HepG2 (cell line): ENCODE data around the gene METTL26. TPM values are rescaled to one million over a fixed set of nuclear protein-coding genes. Genes with fewer than 3 reads are reported as not detected.

Experiments
- AGO1 ChIP-seq: fragments of 200-400 bp; formaldehyde crosslinking; IDR thresholded peaks from 2 replicates; pipeline ENCODE4 v1.6.1; 2017; ENCODE audit warnings: mild to moderate bottlenecking, low read depth, low read length, moderate library complexity; ENCODE audit not compliant: poor library complexity, severe bottlenecking
- AKNA ChIP-seq: sonication (generic); formaldehyde crosslinking; IDR thresholded peaks from 2 replicates; pipeline ENCODE4 v1.4.0; 2020; ENCODE audit warnings: missing genetic modification reagents, borderline replicate concordance
- ARNT ChIP-seq: fragments of 450-650 bp; IDR thresholded peaks from 2 replicates; pipeline ENCODE4 v1.6.1; 2017
- DNMT3B ChIP-seq: conservative IDR thresholded peaks from 2 replicates; pipeline ENCODE4 v1.6.1; 2016; ENCODE audit warnings: missing biosample characterization, control low read depth
- HDAC6 ChIP-seq: fragments of 200-600 bp; sonication (generic); IDR thresholded peaks from 2 replicates; pipeline ENCODE4 v1.7.0; 2017; ENCODE audit warnings: mild to moderate bottlenecking, antibody characterized with exemption, low read length, low read depth
- HMGA1 ChIP-seq: sonication (generic); formaldehyde crosslinking; conservative IDR thresholded peaks from 2 replicates; pipeline ENCODE4 v1.4.0; 2020; ENCODE audit warnings: missing genetic modification reagents
- JUND ChIP-seq: sonication (generic); formaldehyde crosslinking; IDR thresholded peaks from 2 replicates; pipeline ENCODE4 v1.8.0; 2022; ENCODE audit warnings: mild to moderate bottlenecking, missing genetic modification reagents
- MXD4 ChIP-seq: IDR thresholded peaks from 2 replicates; pipeline ENCODE4 v1.6.1; 2016; ENCODE audit warnings: mild to moderate bottlenecking, missing biosample characterization, missing genetic modification reagents
- NR2F6 ChIP-seq, 2 experiments: IDR thresholded peaks; 2 replicates each; pipeline ENCODE4 v1.6.1; 2016; ENCODE audit warnings: antibody characterized with exemption in 1 of 2, mild to moderate bottlenecking in 1 of 2
- POLR2G ChIP-seq: fragments of 200-400 bp; formaldehyde crosslinking; IDR thresholded peaks from 2 replicates; pipeline ENCODE4 v1.6.1; 2018; ENCODE audit warnings: mild to moderate bottlenecking, low read depth, low read length, moderate library complexity
- RFXAP ChIP-seq: sonication (generic); formaldehyde crosslinking; IDR thresholded peaks from 2 replicates; pipeline ENCODE4 v1.4.0; 2020; ENCODE audit warnings: missing genetic modification reagents, borderline replicate concordance
- SAFB2 ChIP-seq: sonication (generic); formaldehyde crosslinking; IDR thresholded peaks from 2 replicates; pipeline ENCODE4 v1.5.1; 2020; ENCODE audit warnings: missing genetic modification reagents, low read depth, mild to moderate bottlenecking, borderline replicate concordance
- SIN3A ChIP-seq: IDR thresholded peaks from 2 replicates; pipeline ENCODE4 v1.6.1; 2011; ENCODE audit warnings: low read depth, mild to moderate bottlenecking, control low read depth, low read length, borderline replicate concordance
- ZFY ChIP-seq: sonication (generic); formaldehyde crosslinking; IDR thresholded peaks from 2 replicates; pipeline ENCODE4 v1.4.0; 2020; ENCODE audit warnings: missing genetic modification reagents
- ZMYM4 ChIP-seq: sonication (generic); formaldehyde crosslinking; IDR thresholded peaks from 2 replicates; pipeline ENCODE4 v1.8.1; 2023; ENCODE audit warnings: mild to moderate bottlenecking, missing genetic modification reagents
- ZNF703 ChIP-seq: sonication (generic); formaldehyde crosslinking; IDR thresholded peaks from 2 replicates; pipeline ENCODE4 v1.5.1; 2020; ENCODE audit warnings: missing genetic modification reagents, mild to moderate bottlenecking, moderate library complexity, borderline replicate concordance
- ZNF780A ChIP-seq: sonication (generic); formaldehyde crosslinking; IDR thresholded peaks from 2 replicates; pipeline ENCODE4 v1.8.0; 2022; ENCODE audit warnings: mild to moderate bottlenecking, missing genetic modification reagents, moderate library complexity
- ZSCAN31 ChIP-seq: sonication (generic); formaldehyde crosslinking; IDR thresholded peaks from 2 replicates; pipeline ENCODE4 v1.5.0; 2020; ENCODE audit warnings: low read depth, mild to moderate bottlenecking, missing genetic modification reagents
- polyA plus RNA-seq, 8 experiments: library from polyadenylated mRNA; depleted of rRNA in 3 of 8; stranded (reverse) in 7 of 8; unstranded in 1 of 8; fragments of >200 nt; fragmentation: Illumina TruSeq in 4 of 8; extraction: Trizol in 4 of 8; gene quantifications; 2 replicates each; pipeline versions ENCODE4 v1.2.1 to v1.2.3, GENCODE V29; 2011 to 2016; ENCODE audit warnings: low read depth in 4 of 8, missing spikeins in 1 of 8, mixed read lengths in 1 of 8; ENCODE audit not compliant: insufficient read depth in 1 of 8
- total RNA-seq, 5 experiments: library from RNA; depleted of rRNA; stranded (reverse); fragments of >200 nt; fragmentation: Illumina TruSeq; extraction: Trizol; gene quantifications; 2 replicates each; pipeline ENCODE4 v1.2.3, GENCODE V29; 2016; ENCODE audit warnings: low read depth in 1 of 5
- TF ChIP-seq, protein P1 (sequence below): sonication (generic); formaldehyde crosslinking; IDR thresholded peaks from 2 replicates; pipeline ENCODE4 v1.4.0; 2020; ENCODE audit warnings: missing genetic modification reagents
- TF ChIP-seq, protein P2 (sequence below): sonication (generic); formaldehyde crosslinking; IDR thresholded peaks from 2 replicates; pipeline ENCODE4 v1.5.0; 2020; ENCODE audit warnings: mild to moderate bottlenecking, missing genetic modification reagents, moderate library complexity

Gene METTL26
- total and polyA plus RNA-seq, 2 of the 13 experiments (the other 11 are each of a cell fraction or from before 2014, with no cell fraction given): 65.5 to 70.1 TPM

- TF ChIP-seq ARNT (no peak), ZMYM4 (peak; percentile 90), ZFY (CRISPR knock-in tag) (peak; percentile 98), JUND (CRISPR knock-in tag) (peak; percentile 26; the same call in 1 of the 2 replicates), SAFB2 (peak; percentile 72; the same call in 1 of the 2 replicates), POLR2G (peak; percentile 83; the same call in 1 of the 2 replicates), RFXAP (CRISPR knock-in tag) (peak; percentile 72; the same call in 1 of the 2 replicates), MXD4 (CRISPR knock-in tag) (peak; percentile 98), ZSCAN31 (CRISPR knock-in tag) (peak; percentile 79), AGO1 (peak; percentile 97), AKNA (CRISPR knock-in tag) (0 out of 2 replicates have a peak, but pooled peaks have one; percentile 35), HMGA1 (CRISPR knock-in tag) (no peak), DNMT3B (CRISPR knock-in tag) (no peak), HDAC6 (no peak), SIN3A (peak; percentile 99), ZNF703 (CRISPR knock-in tag) (peak; percentile 93; the same call in 1 of the 2 replicates), NR2F6 (IDR thresholded peaks at IDR 0.05) (peak; percentile 45), NR2F6 (CRISPR knock-in tag; IDR thresholded peaks at IDR 0.05) (peak; percentile 85), ZNF780A (CRISPR knock-in tag) (0 out of 2 replicates have a peak, but pooled peaks have one; percentile 72)
- TF ChIP-seq, protein P1, sequence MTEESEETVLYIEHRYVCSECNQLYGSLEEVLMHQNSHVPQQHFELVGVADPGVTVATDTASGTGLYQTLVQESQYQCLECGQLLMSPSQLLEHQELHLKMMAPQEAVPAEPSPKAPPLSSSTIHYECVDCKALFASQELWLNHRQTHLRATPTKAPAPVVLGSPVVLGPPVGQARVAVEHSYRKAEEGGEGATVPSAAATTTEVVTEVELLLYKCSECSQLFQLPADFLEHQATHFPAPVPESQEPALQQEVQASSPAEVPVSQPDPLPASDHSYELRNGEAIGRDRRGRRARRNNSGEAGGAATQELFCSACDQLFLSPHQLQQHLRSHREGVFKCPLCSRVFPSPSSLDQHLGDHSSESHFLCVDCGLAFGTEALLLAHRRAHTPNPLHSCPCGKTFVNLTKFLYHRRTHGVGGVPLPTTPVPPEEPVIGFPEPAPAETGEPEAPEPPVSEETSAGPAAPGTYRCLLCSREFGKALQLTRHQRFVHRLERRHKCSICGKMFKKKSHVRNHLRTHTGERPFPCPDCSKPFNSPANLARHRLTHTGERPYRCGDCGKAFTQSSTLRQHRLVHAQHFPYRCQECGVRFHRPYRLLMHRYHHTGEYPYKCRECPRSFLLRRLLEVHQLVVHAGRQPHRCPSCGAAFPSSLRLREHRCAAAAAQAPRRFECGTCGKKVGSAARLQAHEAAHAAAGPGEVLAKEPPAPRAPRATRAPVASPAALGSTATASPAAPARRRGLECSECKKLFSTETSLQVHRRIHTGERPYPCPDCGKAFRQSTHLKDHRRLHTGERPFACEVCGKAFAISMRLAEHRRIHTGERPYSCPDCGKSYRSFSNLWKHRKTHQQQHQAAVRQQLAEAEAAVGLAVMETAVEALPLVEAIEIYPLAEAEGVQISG: peak; percentile 97
- TF ChIP-seq, protein P2, sequence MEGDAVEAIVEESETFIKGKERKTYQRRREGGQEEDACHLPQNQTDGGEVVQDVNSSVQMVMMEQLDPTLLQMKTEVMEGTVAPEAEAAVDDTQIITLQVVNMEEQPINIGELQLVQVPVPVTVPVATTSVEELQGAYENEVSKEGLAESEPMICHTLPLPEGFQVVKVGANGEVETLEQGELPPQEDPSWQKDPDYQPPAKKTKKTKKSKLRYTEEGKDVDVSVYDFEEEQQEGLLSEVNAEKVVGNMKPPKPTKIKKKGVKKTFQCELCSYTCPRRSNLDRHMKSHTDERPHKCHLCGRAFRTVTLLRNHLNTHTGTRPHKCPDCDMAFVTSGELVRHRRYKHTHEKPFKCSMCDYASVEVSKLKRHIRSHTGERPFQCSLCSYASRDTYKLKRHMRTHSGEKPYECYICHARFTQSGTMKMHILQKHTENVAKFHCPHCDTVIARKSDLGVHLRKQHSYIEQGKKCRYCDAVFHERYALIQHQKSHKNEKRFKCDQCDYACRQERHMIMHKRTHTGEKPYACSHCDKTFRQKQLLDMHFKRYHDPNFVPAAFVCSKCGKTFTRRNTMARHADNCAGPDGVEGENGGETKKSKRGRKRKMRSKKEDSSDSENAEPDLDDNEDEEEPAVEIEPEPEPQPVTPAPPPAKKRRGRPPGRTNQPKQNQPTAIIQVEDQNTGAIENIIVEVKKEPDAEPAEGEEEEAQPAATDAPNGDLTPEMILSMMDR (CRISPR knock-in tag): peak; percentile 29; the same call in 1 of the 2 replicates
Observed at GRCh38 chr16:648781-649589, 12.9 kb upstream of the METTL26 start, which contains the start of gene WDR90 (continued).
